IMR-90 (cell line): ENCODE results near the gene SUV39H1.

Experiments used
- BHLHE40 ChIP-seq: fragments of 150-350 bp; IDR thresholded peaks from 2 replicates; pipeline ENCODE4 v1.6.1; 2016; ENCODE audit warnings: mild to moderate bottlenecking, low read depth, low read length
- CEBPB ChIP-seq: IDR thresholded peaks from 2 replicates; pipeline ENCODE4 v1.6.1; 2012; ENCODE audit warnings: low read depth, low read length, improper control_type of control experiment
- CHD1 ChIP-seq: IDR thresholded peaks from 2 replicates; pipeline ENCODE4 v1.6.1; 2012; ENCODE audit warnings: low read depth, low read length, improper control_type of control experiment
- CTCF ChIP-seq: conservative IDR thresholded peaks from 2 replicates; pipeline ENCODE4 v1.5.1; 2012; ENCODE audit warnings: mild to moderate bottlenecking, low read depth, low read length, improper control_type of control experiment
- MAFK ChIP-seq: IDR thresholded peaks from 2 replicates; pipeline ENCODE4 v1.6.1; 2012; ENCODE audit warnings: low read depth, low read length, improper control_type of control experiment
- MAZ ChIP-seq: IDR thresholded peaks from 2 replicates; pipeline ENCODE4 v1.6.1; 2012; ENCODE audit warnings: low read depth, mild to moderate bottlenecking, low read length, improper control_type of control experiment, moderate library complexity, borderline replicate concordance
- MXI1 ChIP-seq: IDR thresholded peaks from 2 replicates; pipeline ENCODE4 v1.6.1; 2012; ENCODE audit warnings: low read depth, mild to moderate bottlenecking, low read length, moderate library complexity, borderline replicate concordance
- POLR2A ChIP-seq: IDR thresholded peaks from 2 replicates; pipeline ENCODE4 v1.6.1; 2012; ENCODE audit warnings: mild to moderate bottlenecking, low read depth, low read length
- RAD21 ChIP-seq: IDR thresholded peaks from 2 replicates; pipeline ENCODE4 v1.6.1; 2012; ENCODE audit warnings: low read length, improper control_type of control experiment
- RFX5 ChIP-seq: IDR thresholded peaks from 2 replicates; pipeline ENCODE4 v1.8.0; 2012; ENCODE audit warnings: low read depth, mild to moderate bottlenecking, low read length, moderate library complexity
- SMC3 ChIP-seq: fragments of 150-350 bp; IDR thresholded peaks from 2 replicates; pipeline ENCODE4 v1.6.1; 2016; ENCODE audit warnings: low read depth, mild to moderate bottlenecking, antibody characterized with exemption, low read length, moderate library complexity
- USF2 ChIP-seq: fragments of 150-350 bp; IDR thresholded peaks from 2 replicates; pipeline ENCODE4 v1.6.1; 2017; ENCODE audit warnings: mild to moderate bottlenecking, antibody characterized with exemption, low read length, low read depth
- TF ChIP-seq, protein P1 (sequence below): fragments of 150-350 bp; IDR thresholded peaks from 2 replicates; pipeline ENCODE4 v1.6.1; 2016; ENCODE audit warnings: low read depth, mild to moderate bottlenecking, low read length, moderate library complexity, borderline replicate concordance

DNA sequence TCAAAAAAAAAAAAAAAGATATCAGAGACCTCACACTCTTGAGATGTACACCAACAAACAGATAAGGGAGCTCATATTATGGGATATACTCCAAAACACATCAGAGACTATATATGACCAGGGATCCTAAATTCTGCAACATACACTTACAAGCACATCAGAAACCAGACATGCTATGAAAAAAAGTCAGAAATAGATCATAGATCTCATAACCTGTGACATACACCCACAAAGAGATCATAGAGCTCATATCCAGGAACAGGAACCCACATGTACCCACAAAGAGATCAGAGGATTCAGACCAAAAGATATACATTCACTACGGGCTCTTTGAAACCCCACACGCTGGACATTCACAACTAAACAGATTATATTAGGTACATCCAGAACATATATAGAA is 30.1 kb downstream of the SUV39H1 start:
- TF ChIP-seq POLR2A (no peak), CTCF (no peak), MXI1 (no peak), CEBPB (no peak), RAD21 (no peak), BHLHE40 (no peak), MAZ (no peak), RFX5 (no peak), SMC3 (no peak), USF2 (no peak), CHD1 (no peak), MAFK (no peak)
- TF ChIP-seq, protein P1, sequence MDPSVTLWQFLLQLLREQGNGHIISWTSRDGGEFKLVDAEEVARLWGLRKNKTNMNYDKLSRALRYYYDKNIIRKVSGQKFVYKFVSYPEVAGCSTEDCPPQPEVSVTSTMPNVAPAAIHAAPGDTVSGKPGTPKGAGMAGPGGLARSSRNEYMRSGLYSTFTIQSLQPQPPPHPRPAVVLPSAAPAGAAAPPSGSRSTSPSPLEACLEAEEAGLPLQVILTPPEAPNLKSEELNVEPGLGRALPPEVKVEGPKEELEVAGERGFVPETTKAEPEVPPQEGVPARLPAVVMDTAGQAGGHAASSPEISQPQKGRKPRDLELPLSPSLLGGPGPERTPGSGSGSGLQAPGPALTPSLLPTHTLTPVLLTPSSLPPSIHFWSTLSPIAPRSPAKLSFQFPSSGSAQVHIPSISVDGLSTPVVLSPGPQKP, result no peak
